ENCODE data around the gene TMEM11. TPM values are rescaled to one million over a fixed set of nuclear protein-coding genes. Genes with fewer than 3 reads are reported as not detected.
"Not testable (repeated sequence)": the region's sequence is repeated elsewhere in the genome, so short reads cannot be mapped to it uniquely, and the experiment has no call there.

Gene TMEM11
- polyA plus RNA-seq, 4 donors: 17.6 to 24.9 (median 22.3) TPM

DNA sequence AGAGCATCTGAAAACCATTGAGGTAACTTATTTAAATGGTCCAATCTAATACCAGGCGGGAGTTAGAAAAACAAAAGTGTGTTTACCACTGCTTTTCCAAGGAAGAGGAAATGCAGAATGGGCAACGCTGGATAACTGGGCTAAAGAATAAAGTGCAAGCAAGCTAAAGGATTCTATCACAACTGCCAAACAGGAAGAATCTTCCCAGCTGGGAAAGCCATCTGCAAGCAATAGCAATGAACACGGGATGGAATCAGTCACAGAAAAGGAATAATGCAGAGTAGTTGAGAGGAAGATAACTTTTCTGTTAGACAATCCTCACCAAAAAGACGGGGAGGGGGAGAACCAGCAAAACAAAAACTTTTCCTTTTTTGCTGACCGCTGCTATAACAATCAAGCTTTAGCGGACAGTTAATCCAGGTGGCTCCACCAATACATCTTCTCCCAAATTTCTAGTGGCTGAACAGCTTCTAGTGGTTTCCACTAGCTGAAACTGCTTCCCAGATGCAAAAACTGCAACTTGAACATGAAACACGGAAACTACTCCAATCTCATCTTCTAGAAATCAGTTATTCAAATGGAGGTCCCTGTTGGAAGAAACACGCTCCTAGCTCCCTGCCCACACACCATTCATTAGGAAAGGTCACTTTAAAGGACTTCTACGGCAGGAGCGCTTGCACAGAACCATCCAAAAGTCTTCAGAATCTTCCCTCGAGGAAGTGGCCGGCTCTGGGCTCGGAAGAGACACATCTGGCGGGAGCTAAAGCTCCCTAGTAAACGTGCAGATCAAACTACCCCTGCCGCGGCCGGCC is 929 bp downstream of the TMEM11 start:
- no peak for DNase-seq (ENCODE audit: low read depth in 4 of 4, low spot score in 3 of 4)

- DNase-seq (ENCODE audit: low read depth in 4 of 4, low spot score in 3 of 4): no peak
Measured at GRCh38 chr17:21211825-21212479, 2.0 kb downstream of the TMEM11 start.

GRCh38 chr17:21210411-21211076 is 3.4 kb downstream of the TMEM11 start:
- no peak for DNase-seq (ENCODE audit: low read depth in 4 of 4, low spot score in 3 of 4)

DNA sequence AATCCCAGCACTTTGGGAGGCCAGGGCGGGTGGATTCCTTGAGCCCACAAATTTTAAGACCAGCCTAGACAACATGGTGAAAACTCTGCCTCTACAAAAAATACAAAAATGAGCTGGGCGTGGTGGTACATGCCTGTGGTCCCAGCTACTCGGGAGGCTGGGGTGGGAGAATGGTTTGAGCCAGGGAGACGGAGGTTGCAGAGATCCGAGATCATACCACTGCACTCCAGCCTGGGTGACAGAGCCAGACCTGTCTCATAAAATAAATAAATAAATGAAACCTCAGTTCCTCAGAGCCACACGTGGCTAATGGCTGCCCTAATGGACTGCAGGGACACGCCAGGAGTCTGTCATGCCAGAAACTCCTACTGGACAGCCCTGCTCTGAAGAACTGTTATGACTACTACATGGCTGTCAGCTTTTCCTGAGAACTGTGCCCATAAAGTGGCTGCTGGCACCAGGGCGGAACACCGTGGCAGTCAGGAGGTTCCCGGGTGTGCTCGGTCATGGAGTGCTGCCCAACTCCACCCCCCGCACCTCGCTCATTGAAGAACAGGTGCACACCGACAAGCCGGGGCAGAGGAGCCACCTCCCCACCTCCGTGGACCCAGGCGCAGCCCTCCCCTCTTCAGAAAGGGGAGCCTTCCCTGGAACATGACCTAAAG is 4.3 kb downstream of the TMEM11 start:
- no peak for DNase-seq (ENCODE audit: low read depth in 4 of 4, low spot score in 3 of 4)

DNA sequence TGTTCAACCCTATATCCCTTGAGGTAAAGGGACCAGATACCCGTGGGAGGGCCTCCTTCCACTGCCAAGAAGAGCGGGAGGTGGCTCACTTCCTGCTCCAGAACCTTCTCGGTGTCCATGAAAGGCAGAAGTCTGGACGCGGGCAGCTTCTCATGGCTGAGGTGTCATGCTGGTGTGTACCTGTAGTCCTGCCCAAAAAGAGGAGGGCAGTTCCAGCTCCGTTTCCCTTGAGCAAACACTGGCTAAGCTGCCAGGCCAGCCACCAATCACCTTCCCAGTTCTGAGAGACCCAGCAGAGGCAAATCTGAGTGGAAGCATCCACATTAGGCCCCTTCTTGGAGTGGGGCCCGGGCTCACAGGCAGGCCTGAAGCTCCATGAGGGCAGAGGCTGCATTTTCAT is 5.6 kb downstream of the TMEM11 start:
- DNase-seq (ENCODE audit: low read depth in 4 of 4, low spot score in 3 of 4): no peak

DNA sequence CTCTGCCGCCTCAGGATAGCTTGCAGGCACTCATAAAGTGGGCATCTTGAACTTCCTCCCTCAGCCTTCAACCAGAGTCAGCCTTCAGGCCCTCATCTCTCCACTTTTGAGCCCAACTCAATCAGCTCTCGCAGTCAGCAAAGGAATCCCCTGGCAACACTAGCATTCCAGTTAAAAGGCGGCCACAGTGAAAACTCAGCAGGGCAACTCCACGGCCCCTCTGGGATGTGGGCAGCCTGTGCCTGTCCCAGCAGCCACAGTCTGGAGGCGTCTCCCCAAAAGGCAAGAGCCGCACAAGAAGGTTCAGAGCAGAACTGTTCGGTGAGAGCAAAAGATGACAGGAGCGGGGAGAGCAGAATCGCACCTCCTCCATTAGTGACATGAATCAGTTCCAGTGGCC is 9.0 kb downstream of the TMEM11 start:
- no peak for DNase-seq (ENCODE audit: low read depth in 4 of 4, low spot score in 3 of 4)

- no peak for DNase-seq (ENCODE audit: low read depth in 4 of 4, low spot score in 3 of 4)
Measured at GRCh38 chr17:21202512-21202911, 11.4 kb downstream of the TMEM11 start.

GRCh38 chr17:21201874-21202273 is 12.1 kb downstream of the TMEM11 start:
- DNase-seq (ENCODE audit: low read depth in 4 of 4, low spot score in 3 of 4): no peak

GRCh38 chr17:21201298-21201595 is 12.7 kb downstream of the TMEM11 start:
- no peak for DNase-seq (ENCODE audit: low read depth in 4 of 4, low spot score in 3 of 4)

DNA sequence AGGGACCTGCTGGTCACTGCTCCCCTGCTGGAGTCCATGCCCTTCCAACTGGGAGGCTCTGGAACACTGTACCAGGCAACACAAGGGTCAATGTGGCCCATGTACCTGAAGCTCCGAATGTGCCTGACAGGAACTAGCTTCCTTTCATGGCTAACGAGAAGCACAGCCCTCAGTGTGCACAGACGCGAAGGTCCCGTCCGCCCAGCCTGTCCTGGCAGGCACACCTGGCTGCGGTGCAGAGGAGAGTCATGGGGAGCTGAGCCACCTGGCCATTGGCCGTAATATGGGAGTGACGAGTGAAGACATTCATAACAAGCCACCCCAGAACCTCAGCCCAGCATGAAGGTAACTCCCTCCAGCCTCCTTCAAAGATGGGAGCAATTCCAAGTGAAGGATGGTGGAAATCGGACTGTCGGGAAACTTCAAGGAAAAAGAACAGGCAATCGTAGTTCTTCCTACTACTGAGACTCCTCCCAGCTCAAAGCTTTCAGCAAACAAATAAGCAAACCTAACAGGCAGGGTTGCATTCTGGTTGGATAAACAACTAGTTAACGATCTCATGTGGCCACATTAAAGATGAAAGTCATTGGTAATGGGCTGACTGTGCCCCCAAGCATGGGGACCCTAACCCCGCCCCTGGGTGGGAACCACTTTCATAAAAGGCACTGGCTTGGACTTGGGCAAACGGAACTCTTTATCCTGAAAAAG is 13.2 kb downstream of the TMEM11 start:
- no peak for DNase-seq (ENCODE audit: low read depth in 4 of 4, low spot score in 3 of 4)

GRCh38 chr17:21199856-21200255 is 14.1 kb downstream of the TMEM11 start:
- no peak for DNase-seq (ENCODE audit: low read depth in 4 of 4, low spot score in 3 of 4)

- DNase-seq (ENCODE audit: low read depth in 4 of 4, low spot score in 3 of 4): no peak
Measured at GRCh38 chr17:21199311-21199710, 14.7 kb downstream of the TMEM11 start.

- no peak for DNase-seq (ENCODE audit: low read depth in 4 of 4, low spot score in 3 of 4)
Measured at GRCh38 chr17:21198411-21198810, 15.6 kb downstream of the TMEM11 start.

DNA sequence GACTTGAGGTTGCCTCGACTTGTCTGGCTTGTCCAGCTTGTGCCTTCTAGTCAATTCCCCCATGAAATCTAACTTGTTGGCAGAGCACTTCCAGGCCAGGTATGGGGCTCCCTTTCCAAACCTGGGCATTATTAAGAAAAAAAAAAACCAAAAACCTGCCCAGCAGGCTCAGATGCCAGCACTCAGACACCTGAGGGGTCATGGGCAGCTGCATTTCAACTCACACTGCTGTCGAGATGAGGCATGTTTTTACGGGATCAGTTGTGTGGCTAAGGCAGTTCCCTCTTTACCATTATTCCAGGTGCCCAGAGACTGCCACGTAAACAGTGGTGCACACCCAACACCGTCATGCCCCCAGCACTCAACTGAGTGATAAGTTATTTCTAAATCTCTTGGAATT is 17.8 kb downstream of the TMEM11 start:
- DNase-seq (ENCODE audit: low read depth in 4 of 4, low spot score in 3 of 4): no peak

DNA sequence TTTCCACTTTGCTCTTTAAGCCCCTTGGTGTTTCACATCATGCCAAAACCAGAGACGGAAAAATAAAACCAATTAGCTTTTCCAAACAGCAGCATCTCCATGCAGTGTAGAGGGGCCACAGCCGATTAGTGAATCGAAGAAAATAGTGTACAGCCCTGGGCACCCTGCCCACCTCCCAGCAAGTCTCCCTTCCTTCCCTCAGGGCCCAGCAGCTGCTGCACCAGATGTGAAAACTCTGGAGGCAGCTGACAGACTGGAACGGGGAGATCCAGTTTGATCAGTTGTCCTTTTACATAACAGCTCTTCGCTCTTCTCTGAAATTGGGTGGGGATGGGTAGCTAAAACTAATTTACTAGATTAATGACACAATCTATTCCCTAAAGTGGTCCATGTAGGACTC is 19.3 kb downstream of the TMEM11 start:
- DNase-seq (ENCODE audit: low read depth in 4 of 4, low spot score in 3 of 4): no peak

- no peak for DNase-seq (ENCODE audit: low read depth in 4 of 4, low spot score in 3 of 4)
Measured at GRCh38 chr17:21194226-21194625, 19.7 kb downstream of the TMEM11 start.

DNA sequence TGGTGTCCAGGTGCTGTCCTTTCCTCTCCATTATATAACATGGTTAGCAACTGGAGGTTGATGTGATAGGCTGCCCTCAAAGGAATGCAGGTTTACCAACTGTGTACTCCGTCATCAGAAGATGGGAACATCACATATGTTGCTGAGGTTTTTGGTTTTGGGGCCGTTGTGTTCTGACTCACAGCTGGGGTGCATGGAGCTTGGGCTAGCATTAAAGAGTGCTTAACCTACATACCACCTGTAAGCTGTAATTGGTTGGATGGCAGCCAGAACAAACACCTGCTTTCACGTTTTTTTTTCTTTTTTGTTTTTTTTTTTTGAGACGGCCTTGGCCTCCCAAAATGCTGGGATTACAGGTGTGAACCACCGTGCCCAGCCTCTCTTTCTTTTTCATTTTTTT is 20.9 kb downstream of the TMEM11 start:
- no peak for DNase-seq (ENCODE audit: low read depth in 4 of 4, low spot score in 3 of 4)

- DNase-seq (ENCODE audit: low read depth in 4 of 4, low spot score in 3 of 4): not testable (repeated sequence)
Measured at GRCh38 chr17:21192414-21192813, 21.5 kb downstream of the TMEM11 start.

DNA sequence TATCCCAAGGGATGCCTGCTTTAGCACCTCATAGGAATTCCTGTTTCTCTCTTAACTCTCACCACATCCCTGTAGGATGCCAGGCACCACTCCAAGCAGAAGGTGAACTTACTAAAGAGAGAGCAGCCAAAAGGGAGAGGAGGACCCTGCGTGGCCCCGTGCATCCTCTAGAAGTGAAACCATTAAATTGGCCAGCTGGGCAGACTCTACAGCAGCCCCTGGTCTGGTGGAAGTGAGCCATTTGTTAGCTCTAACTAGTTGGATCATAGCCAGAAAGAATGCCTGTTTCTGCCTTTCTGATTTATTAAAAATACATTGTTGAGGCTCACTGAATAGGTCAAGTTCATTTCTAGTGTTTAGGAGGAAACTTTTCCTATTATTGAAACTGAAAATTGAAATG is 22.3 kb downstream of the TMEM11 start:
- no peak for DNase-seq (ENCODE audit: low read depth in 4 of 4, low spot score in 3 of 4)

DNA sequence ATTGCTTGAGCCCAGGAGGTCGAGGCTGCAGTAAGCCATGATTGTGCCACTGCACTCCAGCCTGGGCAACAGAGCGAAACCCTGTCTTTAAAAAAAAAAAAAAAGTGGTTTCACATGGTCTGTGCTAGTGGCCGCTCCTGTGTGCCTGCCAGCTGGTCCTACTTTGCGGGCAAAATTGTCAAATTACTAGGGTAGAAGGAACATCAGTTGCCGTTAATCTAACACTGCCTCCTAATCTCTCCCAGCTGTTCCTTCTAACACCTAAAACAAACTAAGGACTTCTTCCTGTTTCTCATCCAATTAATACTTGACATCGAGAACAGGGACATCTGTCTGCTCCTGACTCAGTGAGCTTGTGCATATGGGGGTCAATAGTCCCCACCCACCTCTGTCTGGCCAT is 23.9 kb downstream of the TMEM11 start:
- DNase-seq (ENCODE audit: low read depth in 4 of 4, low spot score in 3 of 4): no peak

GRCh38 chr17:21189361-21189760 is 24.6 kb downstream of the TMEM11 start:
- DNase-seq (ENCODE audit: low read depth in 4 of 4, low spot score in 3 of 4): no peak
